ENCODE data around the gene SLC35E2B. TPM values are rescaled to one million over a fixed set of nuclear protein-coding genes. Genes with fewer than 3 reads are reported as not detected.

Gene SLC35E2B
- polyA plus RNA-seq, 1 donor from 2014 or later, result 93.2 TPM

GRCh38 chr1:1623181-1623630 lies 69.4 kb downstream of the SLC35E2B start:
- Histone ChIP-seq H3K27ac (ENCODE audit: low read length) (no peak overlapping the region), H3K9ac (ENCODE audit: low read length) (no peak overlapping the region), H2AFZ (ENCODE audit: low read depth, low read length) (no peak overlapping the region), H3K4me2 (ENCODE audit: low read length) (no peak overlapping the region), H3K4me3 (ENCODE audit: low read length) (no peak overlapping the region), H4K20me1 (ENCODE audit: insufficient read depth) (no peaks in the 10 kb centered on the region), H3K9me2 (ENCODE audit: insufficient read depth, low read length) (no peaks in the 10 kb centered on the region), H3F3A (ENCODE audit: insufficient read depth, low read length, poor library complexity, severe bottlenecking) (no peaks in the 10 kb centered on the region), H3K27me3 (ENCODE audit: insufficient read depth, low read depth, low read length) (no peaks in the 10 kb centered on the region), H3K36me3 (ENCODE audit: insufficient read depth, low read length) (peaks cover 2% of the 10 kb centered on the region), H3K9me3 (ENCODE audit: low read length) (no peaks in the 10 kb centered on the region), H3K79me2 (replicated peaks; ENCODE audit: insufficient read depth, low read length) (no peaks in the 10 kb centered on the region)
- TF ChIP-seq CTCF (IDR thresholded peaks at IDR 0.05; ENCODE audit: poor library complexity, severe bottlenecking), result no peak

- H3K27me3 ChIP-seq (ENCODE audit: insufficient read depth, low read depth, low read length), result no peaks in the 10 kb centered on the region
- H3K4me3 ChIP-seq (ENCODE audit: low read length), result no peak overlapping the region
- H3K4me2 ChIP-seq (ENCODE audit: low read length), result no peak overlapping the region
- no peak overlapping the region for H2AFZ ChIP-seq (ENCODE audit: low read depth, low read length)
- no peak for TF ChIP-seq MXI1 (conservative IDR thresholded peaks at IDR 0.05; ENCODE audit: poor library complexity, severe bottlenecking)
- no peak for TF ChIP-seq REST (IDR thresholded peaks at IDR 0.05; ENCODE audit: borderline replicate concordance)
- TF ChIP-seq TAF1 (IDR thresholded peaks at IDR 0.05; ENCODE audit: low read depth), result no peak
- no peaks in the 10 kb centered on the region for H3K9me3 ChIP-seq (ENCODE audit: low read length)
- no peaks in the 10 kb centered on the region for H4K20me1 ChIP-seq (ENCODE audit: insufficient read depth)
- no peaks in the 10 kb centered on the region for H3K79me2 ChIP-seq (replicated peaks; ENCODE audit: insufficient read depth, low read length)
- no peak overlapping the region for H3K9ac ChIP-seq (ENCODE audit: low read length)
- H3K9me2 ChIP-seq (ENCODE audit: insufficient read depth, low read length), result no peaks in the 10 kb centered on the region
- no peak overlapping the region for H3K27ac ChIP-seq (ENCODE audit: low read length)
- no peaks in the 10 kb centered on the region for H3K36me3 ChIP-seq (ENCODE audit: insufficient read depth, low read length)
- H3F3A ChIP-seq (ENCODE audit: insufficient read depth, low read length, poor library complexity, severe bottlenecking), result no peaks in the 10 kb centered on the region
Observed at GRCh38 chr1:1622788-1623094, 69.9 kb downstream of the SLC35E2B start.

- no peak overlapping the region for H2AFZ ChIP-seq (ENCODE audit: low read depth, low read length)
- H3K79me2 ChIP-seq (replicated peaks; ENCODE audit: insufficient read depth, low read length), result no peaks in the 10 kb centered on the region
- no peaks in the 10 kb centered on the region for H3K36me3 ChIP-seq (ENCODE audit: insufficient read depth, low read length)
- H3K27me3 ChIP-seq (ENCODE audit: insufficient read depth, low read depth, low read length), result no peaks in the 10 kb centered on the region
- no peaks in the 10 kb centered on the region for H3K9me3 ChIP-seq (ENCODE audit: low read length)
- no peak for TF ChIP-seq POLR2AphosphoS5 (IDR thresholded peaks at IDR 0.05)
- no peaks in the 10 kb centered on the region for H3K9me2 ChIP-seq (ENCODE audit: insufficient read depth, low read length)
- H3K4me2 ChIP-seq (ENCODE audit: low read length), result no peak overlapping the region
- no peak overlapping the region for H3K27ac ChIP-seq (ENCODE audit: low read length)
- H3K4me3 ChIP-seq (ENCODE audit: low read length), result no peak overlapping the region
- no peaks in the 10 kb centered on the region for H3F3A ChIP-seq (ENCODE audit: insufficient read depth, low read length, poor library complexity, severe bottlenecking)
- no peaks in the 10 kb centered on the region for H4K20me1 ChIP-seq (ENCODE audit: insufficient read depth)
- H3K9ac ChIP-seq (ENCODE audit: low read length), result no peak overlapping the region
Observed at GRCh38 chr1:1622010-1622787, 70.4 kb downstream of the SLC35E2B start.
